GM18520 (cell line): Measurements from ENCODE around the gene GALNTL6.
A peak's percentile ranks its signal among the peaks of the same experiment; 100 is the strongest.
"Not testable (repeated sequence)": the region's sequence is repeated elsewhere in the genome, so short reads cannot be mapped to it uniquely, and the experiment has no call there.

Experiments used
- ATAC-seq: cut with Tn5 transposase; IDR thresholded peaks from one replicate; pipeline ENCODE4 v1.9.1; 2021; ENCODE audit not compliant: unreplicated experiment

The GALNTL6 gene

DNA sequence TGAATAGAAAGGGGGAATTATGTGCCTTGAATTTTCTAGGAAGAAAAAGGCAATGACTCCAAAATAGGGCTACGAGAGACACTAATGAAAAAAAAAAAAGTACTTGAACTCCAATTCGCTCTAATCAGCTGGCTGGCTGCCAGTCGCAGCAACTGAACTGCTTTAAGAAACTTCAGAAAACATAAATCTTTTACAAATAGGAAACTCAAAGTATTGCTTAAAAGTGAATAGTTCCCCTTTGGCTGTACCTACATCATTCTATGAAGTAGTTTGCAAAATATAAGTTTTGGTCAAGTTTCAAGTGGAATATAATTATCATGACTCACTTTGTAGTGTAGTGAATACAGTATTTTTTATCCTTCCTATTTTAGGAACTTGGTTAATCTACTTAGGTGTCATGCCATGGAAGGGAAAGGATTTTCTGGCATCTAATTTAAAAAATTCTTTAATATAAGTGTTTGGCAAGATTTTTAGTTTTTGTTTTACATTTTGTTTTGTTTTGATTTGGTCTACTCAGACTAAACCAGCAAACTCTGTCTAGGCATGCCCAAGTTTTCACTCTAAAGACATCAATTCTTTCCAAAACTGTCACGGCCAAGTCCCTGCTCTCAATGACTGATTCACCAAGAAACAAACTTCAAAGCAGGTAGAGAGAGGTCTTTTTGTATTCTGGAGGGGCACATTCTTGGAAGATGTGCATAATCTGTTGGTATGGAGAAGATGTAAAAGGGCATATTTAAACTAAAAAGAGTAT lies 973.0 kb downstream of the GALNTL6 start:
- no peak for ATAC-seq

DNA sequence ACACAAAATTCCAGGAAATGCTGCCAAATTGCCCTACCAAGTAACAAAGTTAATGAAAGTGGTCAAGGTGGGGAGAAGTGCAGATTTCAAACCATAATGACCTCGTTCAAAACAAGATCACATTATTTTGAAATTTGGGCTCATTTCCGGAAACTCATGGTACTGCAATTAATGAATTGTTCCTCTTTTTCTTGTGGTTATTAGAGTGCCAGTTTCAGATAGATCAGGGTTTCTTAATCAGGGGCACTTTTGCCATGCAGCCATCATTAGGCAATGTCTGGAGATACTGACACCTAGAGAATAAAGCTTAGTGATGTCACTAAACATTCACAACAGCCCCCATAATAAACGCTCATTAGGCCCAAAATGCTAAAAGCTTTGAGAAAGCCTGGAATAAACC lies 973.9 kb downstream of the GALNTL6 start:
- peak; percentile 70 for ATAC-seq

DNA sequence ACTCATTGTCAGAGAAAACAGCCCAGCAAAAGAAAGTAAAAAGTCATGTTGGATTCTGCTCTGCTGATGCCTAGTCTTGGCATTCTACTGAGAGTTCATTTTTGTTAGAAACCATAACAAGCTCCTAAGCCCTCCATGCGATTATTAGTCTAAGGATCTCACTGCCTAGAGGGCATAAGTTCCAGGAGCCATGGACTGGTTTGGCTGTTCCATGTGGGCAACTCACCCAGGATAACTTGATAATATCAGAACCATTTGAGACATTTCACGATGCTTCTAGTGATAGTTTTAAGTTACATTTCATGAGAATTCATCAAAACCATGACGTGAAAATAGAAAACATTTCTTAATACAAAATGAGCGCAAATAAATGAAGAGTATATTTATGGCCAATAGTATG lies 978.6 kb downstream of the GALNTL6 start:
- ATAC-seq: no peak

DNA sequence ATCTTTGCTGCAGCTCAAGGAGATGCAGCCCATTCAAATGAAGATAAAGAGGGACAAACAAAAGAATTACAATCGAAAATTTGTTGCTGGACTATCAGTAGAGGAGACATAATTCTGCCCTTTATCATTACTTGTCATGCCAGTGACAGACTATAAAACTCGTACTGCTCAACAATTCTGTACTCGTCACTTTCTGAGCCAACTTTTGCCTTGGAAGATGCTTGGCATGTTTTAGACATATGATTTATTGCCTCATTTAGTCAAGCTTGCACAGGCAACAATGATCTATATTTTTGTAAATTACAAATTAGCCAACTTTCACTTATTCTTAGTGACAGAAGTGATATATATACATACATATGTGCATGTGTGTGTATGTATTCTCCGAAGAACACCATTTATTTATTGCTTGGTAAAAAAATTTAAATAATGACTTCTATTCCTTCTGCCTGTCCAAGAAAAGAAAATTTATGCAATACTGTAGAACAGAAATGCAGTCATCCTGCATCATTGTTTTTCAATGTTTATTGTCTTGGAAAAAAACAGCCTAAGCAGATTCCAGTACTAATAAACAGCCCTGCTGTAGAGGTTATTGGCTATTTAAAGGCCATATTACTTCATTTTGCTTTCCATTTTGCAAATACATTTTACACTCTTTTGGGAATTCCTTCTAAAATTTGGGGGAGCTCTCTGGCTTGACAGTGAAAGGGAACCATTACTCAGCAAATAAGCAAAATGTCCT lies 980.5 kb downstream of the GALNTL6 start:
- ATAC-seq: no peak

DNA sequence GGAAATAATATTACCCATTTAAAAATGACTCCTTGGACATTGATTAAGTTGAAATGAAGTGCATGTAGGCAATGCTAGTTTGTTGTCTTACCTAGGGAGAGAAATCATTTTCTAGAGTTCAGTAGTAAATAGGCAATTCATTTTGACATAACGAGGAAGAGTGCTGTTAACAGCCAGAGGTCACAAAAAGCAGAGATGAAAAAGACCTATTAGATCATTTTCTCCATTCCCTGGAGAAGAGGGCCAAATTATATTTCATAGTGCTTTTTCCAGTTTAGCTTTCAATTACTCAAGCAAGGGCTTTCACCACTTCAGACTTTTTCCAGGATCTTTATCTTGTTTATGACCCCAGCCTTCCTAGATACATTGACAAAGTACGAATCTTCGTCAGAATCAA lies 981.1 kb downstream of the GALNTL6 start:
- no peak for ATAC-seq

DNA sequence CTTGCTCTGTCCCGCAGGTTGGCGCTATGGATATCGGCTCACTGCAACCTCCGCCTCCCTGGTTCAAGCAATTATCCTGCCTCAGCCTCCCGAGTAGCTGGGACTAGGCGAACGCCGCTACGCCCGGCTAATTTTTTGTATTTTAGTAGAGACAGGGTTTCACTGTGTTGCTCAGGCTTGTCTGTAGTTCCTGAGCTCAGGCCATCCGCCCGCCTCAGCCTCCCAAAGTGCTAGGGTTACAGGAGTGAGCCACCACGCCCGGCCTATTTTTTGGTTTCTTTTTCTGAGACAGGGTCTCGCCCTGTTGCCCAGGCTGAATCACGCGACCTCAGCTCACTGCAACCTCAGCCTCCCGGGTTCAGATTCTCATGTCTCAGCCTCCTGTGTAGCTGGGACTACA lies 984.1 kb downstream of the GALNTL6 start:
- not testable (repeated sequence) for ATAC-seq

DNA sequence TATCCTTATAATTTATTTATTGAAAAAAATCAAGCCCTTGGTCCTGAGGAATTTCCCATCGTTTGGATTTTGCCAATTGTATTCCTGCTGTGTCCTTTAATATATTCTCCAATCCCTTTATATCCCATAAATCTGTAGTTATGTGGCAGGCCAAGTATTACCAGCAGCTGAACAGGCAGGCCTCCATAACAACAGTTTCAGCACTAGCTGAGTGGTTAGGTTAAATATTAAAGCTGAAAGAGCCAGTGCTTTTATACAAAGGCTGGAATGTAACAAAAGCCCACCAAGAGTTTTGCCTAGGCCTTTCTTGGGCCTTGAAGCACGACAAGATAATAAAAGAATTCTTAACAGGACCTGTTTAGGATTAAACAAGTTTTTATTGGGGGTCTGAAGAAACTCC lies 988.8 kb downstream of the GALNTL6 start:
- no peak for ATAC-seq

DNA sequence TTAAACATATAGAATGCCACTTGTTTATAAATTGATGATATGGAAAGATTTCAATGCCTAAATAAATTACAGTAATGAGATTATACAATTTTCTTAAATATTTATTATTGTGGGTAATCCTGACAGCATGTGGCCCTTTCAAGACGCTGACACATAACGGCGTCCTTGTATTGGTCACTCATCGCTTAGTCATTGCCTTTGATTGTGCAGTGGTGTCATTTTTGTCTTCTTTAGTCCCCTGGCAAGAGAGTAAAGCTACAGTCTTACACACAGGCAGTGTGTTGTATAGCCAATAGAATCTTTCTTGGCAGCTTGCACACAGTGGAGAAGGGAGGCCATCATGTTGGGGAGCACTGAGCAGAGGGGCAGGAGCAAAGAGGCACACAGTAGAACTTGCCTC lies 993.6 kb downstream of the GALNTL6 start:
- no peak for ATAC-seq

DNA sequence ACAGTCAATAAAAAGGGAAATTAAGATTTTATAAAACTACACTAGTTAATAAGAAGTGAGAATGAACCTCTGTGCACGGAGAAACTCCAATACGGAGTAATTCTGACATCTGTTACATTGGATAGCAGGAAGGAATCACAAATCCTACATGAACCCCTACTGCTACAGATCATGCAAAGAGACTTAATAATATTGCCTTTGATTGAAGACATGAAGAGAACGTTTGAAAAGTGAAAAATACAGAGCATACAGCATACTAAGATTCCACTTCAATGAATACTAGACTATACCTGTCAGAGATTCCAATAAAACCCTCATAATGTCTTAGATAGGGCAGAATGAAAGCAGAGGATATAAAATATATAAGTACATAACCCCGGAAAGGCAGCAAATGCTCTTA lies 995.0 kb downstream of the GALNTL6 start:
- no peak for ATAC-seq

DNA sequence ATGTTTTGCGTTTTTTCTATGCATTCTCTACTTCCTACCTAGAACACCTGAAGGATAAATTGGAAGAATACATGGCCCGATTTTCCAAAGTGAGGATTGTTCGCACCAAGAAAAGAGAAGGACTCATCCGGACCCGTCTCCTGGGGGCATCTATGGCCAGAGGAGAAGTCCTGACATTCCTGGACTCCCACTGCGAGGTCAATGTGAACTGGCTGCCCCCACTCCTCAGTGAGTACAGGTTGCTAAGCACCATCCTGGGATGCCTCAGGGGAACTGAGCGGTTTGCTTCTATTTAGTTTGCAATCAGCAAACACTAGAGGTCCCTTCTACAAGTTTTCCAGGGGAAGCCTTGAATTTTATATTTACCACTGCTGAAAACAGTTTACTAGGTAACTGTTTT lies 996.1 kb downstream of the GALNTL6 start:
- ATAC-seq: no peak

DNA sequence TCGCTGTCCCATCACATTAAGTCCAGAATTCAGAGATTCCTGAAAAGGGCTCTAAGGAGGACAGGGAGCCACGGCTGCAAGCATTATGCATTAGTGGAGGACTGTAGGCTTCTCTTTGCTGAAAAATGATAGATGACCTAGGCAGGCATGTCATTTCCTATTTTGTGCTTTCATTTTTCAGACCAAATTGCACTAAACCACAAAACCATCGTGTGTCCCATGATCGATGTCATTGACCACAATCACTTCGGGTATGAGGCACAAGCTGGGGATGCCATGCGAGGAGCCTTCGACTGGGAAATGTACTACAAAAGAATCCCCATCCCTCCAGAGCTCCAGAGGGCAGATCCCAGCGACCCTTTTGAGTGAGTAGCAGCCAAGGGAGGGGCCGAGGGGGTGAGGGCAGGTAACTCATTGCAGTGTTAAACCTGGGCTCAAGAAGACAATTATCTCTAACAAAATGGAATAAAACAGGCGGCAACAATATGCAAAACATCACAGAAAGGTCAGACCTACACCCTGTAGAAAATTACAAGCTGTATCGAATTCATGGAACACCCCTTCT lies 1000.2 kb downstream of the GALNTL6 start:
- peak; percentile 88 for ATAC-seq

DNA sequence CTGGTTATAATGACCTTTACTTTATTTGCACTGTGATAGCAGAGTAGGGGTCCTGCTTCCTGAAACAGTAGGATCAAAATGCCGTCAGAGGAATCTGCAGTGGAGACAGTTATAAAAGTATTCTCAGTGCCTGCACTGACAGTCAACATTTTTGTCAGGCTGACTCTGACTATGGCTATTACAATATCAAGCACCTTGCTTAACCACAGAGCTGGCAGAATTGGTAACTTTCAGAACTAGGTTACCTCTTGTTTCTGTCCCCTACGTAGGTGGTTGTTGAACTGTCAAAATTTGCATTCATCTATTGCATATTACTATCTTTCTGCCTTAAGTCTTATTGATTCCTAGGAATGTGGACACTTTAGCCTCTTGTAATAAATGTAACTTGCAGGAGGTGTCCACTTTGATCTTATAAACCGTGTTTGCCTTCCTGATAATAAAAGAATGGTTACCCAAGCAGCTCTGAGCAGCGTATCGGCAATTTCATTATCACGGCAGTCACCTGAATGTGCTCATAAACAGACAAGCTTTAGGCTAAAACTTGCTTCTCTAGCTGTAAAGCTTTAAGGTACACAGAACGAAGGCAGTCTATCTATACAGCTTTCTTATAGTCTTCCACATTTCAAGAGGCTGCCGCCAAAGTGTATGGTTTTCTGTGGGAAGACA lies 1002.4 kb downstream of the GALNTL6 start:
- no peak for ATAC-seq

DNA sequence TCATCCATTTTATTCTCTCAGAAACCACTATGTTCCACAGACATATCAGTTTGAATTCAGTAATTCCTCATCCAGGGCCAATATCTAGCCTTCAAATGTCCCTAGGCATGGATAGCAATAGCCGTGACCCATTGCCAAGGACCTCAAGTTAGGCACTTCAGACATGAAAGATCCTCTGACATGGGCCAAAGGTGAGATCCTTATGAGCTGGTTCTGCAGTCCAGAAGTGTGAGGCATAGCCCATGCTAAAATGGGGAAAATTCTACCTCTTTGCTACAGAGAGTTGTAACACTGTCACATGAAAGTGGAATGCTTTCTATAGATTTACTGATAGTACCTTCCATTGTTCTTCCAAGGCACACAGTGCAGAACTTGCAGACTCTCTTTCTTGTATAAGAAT lies 1005.7 kb downstream of the GALNTL6 start:
- peak; percentile 3 for ATAC-seq

DNA sequence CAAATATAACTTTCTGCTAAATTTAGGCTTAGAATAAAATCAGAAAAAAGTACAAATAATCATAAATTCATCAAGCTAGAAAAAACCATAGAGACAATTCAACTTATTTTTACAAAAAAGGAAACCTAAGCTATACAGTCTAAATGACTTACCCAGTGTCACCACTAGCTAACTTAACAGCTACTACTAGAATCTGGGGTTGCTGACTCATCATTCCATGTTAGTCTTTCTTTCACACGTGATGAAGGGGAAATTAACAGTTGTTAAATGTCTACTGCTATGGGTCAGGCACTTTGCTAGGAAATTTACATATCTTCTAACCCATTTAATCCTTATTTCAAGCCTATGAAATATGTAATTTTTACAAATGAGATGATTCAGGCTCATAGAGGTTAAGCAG lies 1006.1 kb downstream of the GALNTL6 start:
- peak; percentile 70 for ATAC-seq

DNA sequence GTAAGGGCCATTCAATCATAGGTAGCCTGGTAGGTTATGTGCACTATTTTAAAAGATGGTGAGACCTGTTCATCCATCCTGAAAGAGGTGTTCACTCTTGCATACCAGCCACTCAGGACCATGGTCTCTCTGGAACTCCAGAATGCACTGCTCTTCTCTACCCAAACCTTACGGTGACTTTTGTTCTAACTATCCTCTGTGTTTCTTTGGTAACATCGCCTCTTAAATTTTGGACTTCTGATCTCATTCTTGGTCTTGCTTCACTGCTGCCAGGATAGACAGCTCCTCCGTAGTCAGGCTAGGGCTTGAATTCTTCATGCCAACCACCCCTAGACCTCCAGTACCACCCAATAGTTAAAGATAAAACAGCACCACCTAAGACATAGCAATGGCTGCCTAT lies 1009.1 kb downstream of the GALNTL6 start:
- no peak for ATAC-seq

DNA sequence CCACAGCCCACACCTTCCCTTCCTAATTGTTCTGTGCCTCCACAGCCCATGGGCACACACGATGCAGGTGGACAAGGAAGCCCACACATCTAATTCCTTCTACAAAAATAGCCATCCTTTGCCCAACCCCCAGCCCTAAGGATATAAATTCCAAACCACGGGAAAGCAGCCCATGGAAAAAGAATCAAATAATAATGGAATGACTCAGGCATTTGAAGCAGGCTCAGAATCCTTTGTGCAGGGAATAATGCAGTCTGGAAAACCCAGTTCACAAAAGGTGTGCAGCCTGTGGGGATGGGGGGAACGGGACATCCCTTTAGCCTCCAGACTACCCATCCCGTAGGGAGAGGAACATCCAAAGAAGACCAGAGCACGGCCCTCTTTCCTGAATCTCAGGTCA lies 1013.1 kb downstream of the GALNTL6 start:
- no peak for ATAC-seq

DNA sequence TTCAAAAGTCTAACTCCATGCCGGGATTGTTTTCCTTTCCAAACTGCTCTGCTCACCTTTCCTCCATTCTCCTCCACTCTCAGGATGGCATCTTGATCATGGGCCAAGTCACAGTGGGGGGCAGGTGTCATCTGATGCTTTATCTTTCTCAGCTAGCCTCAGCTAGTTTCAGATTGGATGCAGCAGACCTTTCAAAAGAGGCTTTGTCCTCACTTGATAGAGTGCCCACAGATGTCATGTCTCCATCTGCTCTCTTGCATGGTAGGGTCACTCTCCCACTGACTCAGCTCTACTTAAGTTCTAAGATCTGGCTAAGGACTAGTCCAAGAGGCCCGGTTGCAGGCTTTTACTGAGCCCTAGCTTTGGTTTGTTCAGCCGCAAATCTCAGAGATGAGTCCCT lies 1013.7 kb downstream of the GALNTL6 start:
- no peak for ATAC-seq

DNA sequence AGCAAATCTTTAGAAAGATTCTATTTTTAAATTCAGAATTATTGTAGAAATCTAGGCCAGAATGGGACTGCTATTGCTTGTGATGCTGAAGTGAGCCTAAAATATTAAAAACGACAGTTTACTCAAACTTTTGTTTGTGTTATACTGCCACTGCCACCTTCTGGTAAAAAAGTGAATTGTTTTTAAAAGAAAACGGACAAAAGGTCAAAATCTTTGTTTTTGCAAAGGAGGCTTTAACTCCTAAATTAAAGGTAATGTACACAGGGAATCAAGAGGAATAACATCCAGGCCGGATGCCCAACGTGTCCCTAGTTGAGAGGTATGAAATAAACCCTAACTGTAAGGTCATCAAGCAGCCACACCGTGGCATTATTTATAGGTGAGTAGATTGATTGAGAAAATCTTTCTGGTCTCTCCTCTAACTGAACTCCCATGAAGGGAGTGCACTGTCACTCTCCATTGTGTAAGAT lies 1017.1 kb downstream of the GALNTL6 start:
- ATAC-seq: no peak

DNA sequence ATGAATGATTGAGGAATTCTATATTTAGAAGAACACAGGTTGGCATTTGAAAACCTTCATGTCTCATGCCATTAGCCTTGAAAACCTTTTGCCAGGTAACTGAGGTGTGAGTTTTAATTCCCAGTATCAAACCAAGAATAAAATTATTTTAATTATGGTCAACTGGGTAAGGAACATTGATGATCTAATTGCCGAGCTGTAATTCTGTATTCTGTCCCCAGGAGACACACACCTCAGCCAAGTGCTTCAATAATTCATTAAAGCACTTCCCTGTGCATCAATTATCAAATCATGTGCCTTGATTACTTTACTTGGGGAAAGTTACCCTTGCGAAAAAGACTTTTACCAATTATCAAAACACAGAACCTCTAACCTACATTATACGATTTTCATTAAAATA lies 1023.5 kb downstream of the GALNTL6 start:
- ATAC-seq: no peak

DNA sequence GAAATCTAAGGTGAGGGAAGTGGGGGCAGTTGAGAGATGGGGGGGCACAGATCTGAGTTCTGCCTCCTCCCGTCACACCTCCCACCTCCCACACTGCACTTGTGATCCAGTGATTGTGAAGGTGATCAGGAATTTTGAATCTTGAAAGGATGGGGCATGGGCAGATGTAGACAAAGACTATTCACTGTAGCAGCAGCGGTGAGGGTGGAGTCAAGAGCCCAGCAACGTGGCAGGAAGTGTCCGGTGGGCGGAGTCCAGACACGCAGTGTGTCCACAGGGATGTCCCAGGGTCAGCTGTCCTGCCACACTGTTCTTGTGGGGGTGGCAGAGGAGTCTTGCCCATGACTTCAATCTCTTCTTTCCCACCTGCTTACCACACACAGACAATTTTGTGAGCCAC lies 1024.9 kb downstream of the GALNTL6 start:
- no peak for ATAC-seq

DNA sequence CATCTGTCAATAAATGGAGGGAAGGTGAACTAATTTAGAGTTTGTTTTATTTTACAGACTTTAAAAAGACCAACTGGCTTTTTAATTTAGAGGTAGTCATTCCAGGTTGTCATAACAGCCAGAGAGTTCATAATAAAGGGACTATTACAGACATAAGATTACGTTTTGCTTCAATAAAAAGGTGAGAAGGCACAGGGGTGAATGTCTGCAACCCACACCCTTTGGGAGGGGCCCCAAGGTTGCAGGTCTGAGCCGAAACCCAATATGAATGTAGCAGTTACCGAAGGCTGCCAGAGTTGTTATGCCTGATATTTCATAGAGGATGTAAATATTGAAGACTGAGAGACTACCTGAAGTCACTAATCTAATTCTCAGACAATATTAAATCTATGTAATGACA lies 1025.7 kb downstream of the GALNTL6 start:
- ATAC-seq: no peak

DNA sequence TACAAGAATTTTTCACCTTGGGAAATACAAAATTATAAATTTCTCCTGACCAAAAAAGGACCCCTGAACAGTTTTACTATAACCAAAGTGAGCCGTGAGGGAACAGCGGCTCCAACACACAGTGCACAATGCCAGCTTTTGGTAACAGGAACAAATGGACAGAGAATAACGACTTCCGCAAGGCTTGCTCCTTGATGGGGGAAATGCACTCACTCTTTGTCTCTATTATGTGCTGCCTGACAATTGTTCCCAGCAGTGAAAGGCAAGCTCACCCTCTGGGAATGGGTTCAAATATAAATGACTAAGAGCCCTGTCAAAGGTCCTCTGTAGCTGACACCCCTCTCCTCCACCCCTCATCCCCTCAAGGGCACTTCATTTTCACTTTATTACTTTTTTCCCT lies 1029.6 kb downstream of the GALNTL6 start:
- no peak for ATAC-seq
